HL-60/S4 (cell line): ENCODE measurements around the gene OXLD1.

Experiments used
- in situ Hi-C: fragments of 300-500 bp; cut with MboI; formaldehyde crosslinking; loops from 2 replicates; pipeline ENCODE4 v1.14.3; 2022; ENCODE audit warnings: low sequenced_read_pairs

Gene OXLD1

DNA sequence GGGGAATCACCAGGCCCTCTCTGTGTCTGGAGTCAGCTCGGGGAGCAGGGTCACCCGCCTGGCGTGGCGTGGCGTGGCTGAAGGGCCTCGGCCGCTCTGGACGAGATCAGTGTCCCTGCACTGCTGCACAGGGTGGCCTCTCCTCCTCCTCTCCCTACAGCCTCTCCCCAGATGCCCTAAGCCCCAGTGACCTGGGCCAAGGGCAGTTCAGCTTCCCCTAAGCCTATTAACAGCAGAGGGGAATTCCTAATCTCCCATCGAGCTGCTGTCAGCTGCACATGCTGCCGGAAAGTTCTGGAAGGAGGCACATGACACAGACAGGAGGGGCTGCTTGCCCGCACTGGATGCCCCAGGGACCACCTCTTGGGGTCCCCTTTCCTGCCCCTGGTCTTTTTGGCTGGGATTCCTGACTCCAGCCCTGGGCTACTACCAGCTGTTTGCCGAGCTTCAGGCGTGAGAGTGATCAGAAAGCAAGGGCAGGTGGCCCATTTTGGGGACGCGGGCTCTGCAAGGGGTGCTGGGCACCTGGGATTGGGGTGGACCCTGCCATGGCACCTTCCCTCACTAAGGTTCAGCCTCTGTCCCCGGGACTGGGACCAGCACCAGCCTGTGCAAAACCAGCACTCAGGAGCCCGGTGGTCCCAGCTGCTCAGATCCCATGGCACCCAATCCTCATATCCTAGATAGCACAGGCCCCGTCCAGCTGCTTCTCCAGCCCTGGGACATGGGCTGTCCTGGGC, 10.9 kb downstream of the OXLD1 start:
- in situ Hi-C loops, result no loop called here

GRCh38 chr17:81652906-81653771, 13.3 kb downstream of the OXLD1 start:
- in situ Hi-C loops, result no loop called here

DNA sequence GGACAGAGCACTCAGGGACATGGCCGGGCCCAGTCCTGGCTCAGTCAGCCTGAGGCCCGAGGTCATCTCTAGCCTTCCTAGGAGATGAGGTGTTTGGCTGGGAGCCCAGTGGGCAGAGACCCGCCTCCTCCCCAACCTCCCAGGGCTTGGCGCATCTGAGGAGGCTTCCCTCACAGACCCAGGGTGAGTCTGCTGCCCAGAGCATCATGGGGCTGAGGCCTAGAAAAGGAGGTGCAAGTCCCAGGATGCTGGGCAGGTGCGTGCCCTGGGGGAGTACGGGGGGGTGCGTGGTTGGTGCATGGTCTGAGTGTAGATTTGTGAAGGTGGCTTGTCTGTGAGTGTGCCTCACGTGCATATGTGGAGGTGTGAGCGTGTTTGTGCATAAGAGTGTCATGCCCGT, 14.7 kb downstream of the OXLD1 start:
- in situ Hi-C loops, result no loop called here

DNA sequence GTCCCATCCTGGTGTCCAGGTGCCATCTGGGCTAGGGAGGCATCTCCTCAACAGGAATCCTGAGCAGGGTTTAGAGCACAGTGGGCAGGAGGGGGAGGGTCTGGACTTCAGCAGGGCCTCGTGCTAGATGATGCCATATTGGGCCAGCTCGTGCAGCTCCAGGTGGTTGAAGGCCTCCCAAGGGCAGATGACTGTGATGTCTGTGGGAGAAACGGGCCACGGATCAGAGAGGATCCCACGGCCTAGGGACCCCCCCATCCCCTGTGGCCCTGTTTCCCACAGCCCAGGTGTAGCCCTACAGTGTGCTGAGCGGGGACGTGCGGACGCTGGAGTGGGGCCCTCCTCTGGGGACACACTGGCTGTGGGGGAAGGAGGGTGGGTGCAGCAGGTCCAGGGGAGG, 15.5 kb downstream of the OXLD1 start:
- in situ Hi-C loops, result no loop called here

DNA sequence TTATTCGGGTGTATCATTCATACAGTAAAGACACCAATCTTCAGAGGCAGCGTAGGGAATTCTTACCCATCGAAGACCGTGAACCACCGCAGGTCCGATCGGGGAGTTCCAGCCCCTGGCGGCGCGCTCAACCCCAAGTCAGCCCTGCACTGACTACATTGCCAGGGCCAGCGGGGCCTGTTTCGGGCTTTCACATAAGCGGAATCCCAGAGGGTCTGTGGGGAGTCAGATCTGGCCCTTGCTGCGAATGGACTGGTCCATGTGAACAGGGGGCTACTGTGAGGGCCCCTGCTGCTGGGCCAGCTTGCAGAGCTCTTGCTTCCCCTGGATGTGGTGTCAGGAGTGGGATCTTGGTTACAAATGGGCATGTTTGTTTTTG, 17.7 kb downstream of the OXLD1 start:
- in situ Hi-C loops, result no loop called here

DNA sequence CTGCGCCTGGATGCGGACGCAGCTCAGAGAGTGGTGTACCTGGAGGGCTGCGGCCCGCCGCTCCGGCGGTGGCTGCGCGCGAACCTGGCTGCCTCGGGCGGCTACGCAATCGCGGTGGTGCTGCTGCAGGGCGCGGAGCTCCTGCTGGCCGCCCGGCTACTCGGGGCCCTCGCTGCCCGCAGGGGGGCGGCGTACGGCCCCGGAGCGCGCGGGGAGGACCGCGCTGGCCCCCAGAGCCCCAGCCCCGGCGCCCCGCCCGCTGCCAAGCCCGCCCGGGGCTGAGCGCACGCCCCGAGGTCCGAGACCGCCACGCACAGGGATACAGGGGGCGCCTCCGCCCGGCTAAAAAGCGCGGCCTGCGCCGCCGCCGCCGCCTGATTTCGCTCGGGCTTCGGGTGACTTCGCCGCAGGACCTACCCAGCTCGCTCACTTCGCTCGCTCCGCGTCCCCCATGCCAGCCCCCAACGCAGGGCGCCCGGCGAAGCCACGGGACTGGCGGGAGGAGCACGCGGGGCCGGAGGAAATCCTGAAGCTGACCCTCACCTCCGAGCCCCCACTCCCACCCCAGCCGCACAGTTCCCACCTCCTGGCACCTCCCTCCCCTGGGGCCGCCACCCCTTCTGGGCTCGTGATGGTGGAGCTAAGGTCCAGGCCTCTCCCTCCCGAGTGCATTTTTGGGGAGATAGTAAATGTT, 18.2 kb downstream of the OXLD1 start:
- in situ Hi-C loops, result no loop called here

GRCh38 chr17:81647640-81648012, 18.8 kb downstream of the OXLD1 start:
- in situ Hi-C loops, result no loop called here

DNA sequence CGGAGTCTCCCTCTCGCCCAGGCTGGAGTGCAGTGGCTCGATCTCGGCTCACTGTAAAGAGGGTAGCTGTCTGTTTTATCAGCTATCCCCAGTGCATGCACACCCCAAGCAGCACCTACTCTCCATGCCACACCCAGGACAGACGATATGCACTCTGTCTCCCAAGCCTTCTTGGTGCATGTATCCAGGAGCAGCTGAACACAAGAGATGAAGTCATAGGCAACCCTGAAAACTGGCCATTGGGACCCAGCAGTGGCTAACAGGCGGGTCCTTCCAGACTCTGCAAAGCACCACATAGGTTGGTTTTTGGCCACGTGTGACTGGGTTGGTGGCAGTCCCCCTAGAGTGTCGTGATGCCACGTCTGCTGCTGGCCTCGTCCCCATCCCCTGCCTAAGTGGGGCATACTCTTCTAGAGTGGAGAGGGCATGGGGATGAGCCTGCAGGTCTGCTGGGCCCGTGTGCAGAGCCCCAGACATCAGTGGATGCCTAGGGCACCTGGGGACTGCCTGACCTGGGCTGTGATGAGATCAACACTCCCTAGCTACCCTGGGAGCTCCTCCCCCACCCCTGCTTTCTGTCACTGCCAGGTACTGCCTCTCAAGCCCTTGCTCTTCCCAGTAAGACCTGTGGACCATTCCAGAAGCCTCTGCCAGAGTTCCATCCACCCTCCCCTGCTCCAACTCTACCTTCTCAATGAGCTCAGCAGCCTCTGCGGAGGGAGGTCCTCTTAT, 19.4 kb downstream of the OXLD1 start:
- in situ Hi-C loops, result no loop called here

DNA sequence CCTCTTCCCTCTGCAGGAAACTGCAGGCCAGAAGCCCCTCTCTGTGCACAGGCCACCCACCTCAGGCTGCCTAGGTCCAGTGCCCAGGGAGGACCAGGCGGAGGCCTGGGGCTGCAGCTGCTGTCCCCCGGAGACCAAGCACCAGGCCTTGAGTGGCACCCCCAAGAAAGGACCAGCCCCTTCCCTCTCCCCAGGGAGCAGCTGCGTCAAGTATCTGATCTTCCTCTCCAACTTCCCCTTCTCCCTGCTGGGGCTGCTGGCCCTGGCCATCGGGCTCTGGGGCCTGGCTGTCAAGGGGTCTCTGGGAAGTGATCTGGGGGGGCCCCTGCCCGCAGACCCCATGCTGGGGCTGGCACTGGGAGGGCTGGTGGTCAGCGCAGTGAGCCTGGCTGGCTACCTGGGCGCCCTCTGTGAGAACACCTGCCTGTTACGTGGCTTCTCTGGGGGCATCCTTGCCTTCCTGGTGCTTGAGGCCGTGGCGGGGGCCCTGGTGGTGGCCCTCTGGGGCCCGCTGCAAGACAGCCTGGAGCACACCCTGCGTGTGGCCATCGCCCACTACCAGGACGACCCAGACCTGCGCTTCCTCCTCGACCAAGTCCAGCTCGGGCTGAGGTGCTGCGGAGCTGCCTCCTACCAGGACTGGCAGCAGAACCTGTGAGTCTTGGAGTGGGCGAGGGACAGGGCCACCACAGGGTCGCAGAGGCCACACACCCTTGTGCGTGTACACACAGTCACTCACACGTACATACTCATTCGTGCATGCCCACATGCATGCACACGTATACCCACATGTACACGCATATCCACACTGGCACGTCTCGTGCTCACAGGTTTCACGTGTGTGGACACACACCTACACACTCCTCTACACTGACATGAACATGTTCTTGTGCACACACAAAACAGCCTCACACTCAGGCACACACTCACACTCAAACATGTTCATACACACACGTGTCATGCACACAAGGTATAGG, 21.1 kb downstream of the OXLD1 start:
- in situ Hi-C loops, result no loop called here

- in situ Hi-C loops, result no loop called here
Measured at GRCh38 chr17:81644496-81644895, 21.9 kb downstream of the OXLD1 start.

DNA sequence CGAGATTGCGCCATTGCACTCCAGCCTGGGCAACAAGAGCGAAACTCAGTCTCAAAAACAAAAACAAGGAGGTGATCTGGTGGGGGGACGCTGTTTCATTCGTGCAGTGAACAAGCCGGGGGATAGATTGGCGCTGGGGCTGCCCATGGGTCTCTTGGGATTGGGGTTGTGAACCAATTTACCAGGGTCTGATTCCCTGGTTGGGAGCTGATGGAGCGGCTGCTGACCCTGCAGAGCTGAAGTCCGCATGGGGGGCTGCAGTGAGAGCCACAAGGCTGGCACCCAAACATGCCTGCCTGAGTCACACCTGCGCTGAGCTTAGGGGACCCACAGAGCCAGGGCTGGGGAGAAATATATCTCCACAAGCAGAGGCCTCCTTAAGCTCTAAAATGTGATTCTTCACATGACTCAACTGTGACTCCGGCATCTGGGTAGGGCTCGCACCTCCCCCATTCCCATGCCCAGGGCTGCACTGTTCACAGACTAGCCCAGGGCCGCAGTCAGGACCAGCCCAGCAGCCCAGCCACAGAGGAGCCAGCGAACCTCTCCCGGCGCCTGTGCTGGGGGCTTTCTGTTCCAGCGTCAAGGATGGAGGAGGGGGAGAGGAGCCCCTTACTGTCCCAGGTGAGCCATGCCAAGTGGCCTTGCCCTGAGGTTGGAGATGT, 24.4 kb downstream of the OXLD1 start:
- in situ Hi-C loops, result no loop called here

DNA sequence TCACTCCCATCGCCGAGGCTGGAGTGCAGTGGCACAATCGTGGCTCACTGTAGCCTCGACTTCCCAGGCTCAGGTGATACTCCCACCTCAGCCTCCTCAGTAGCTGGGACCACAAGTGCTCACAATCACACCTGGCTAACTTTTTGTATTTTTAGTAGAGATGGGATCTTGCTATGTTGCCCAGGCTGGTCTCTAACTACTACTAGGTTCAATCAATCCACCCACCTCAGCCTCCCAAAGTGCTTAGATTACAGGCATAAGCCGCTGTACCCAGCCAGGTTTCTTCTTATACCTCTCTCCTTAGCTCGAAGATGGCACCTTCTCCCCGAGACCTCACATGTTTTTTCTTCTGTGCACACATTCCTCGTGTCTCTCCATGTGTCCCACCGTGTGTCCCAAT, 26.4 kb downstream of the OXLD1 start:
- in situ Hi-C loops, result no loop called here

- in situ Hi-C loops, result no loop called here
Measured at GRCh38 chr17:81638683-81639082, 27.7 kb downstream of the OXLD1 start.

DNA sequence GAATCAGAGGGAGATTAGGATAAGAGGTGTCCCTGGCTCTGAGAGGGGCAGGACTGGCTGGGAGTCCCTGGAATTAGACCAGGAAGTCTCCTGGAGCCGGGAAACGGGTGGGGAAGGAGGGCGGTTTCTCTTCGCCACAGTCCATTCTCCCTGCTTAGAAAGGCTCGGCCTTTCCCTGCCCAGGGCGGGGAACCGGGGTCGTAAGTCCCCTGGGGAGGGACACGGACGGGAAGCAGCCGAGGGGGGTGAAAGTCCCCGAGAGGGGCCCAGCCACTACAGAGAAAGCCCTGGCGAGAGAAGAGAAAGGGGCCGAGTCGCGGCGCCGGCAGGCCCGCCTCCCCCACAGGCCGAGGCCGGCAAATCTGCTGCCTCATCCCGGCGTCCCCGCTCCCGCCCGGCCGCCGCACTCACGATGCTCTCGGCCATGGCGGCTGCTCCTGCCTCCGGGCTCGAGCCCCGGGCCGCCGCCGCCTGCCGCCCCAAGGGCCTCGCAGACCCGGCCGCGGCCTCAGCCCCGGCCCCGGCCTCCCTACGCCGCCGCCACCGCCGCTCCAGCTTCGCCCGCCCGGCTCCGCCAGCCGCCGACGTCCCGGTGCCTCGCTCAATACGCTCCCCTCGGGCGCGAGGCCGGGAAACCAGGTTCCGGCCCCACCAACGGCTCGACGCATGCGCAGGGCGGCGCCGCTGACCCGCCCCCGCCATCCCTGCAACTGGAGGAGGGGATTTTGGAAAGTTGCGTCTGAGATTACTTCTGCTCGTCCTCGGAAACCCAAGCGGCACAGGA, 29.7 kb downstream of the OXLD1 start, which contains the start of the genes NPLOC4 and TSPAN10:
Gene NPLOC4 (minus strand): TSS at position 608 of the 784 bp plus-strand sequence. CDS start 182 bp downstream, at position 426.
Gene TSPAN10 (plus strand): TSS at position 692 of the 784 bp plus-strand sequence. CDS start 5,217 bp downstream, outside the sequence.
- in situ Hi-C loops, result no loop called here

- in situ Hi-C loops, result no loop called here
Measured at GRCh38 chr17:81635973-81636504, 30.4 kb downstream of the OXLD1 start.

GRCh38 chr17:81635431-81635830, 31.0 kb downstream of the OXLD1 start:
- in situ Hi-C loops, result no loop called here

- in situ Hi-C loops, result no loop called here
Measured at GRCh38 chr17:81631482-81631881, 34.9 kb downstream of the OXLD1 start.

- in situ Hi-C loops, result no loop called here
Measured at GRCh38 chr17:81630274-81630673, 36.1 kb downstream of the OXLD1 start.
